HG03196 (cell line): Measurements from ENCODE around the gene SLC1A3.
"Not testable (repeated sequence)": the region's sequence is repeated elsewhere in the genome, so short reads cannot be mapped to it uniquely, and the experiment has no call there.

ENCODE experiments used
- ATAC-seq: cut with Tn5 transposase; IDR thresholded peaks from one replicate; pipeline ENCODE4 v1.9.1; 2021; ENCODE audit not compliant: unreplicated experiment

The SLC1A3 gene

DNA sequence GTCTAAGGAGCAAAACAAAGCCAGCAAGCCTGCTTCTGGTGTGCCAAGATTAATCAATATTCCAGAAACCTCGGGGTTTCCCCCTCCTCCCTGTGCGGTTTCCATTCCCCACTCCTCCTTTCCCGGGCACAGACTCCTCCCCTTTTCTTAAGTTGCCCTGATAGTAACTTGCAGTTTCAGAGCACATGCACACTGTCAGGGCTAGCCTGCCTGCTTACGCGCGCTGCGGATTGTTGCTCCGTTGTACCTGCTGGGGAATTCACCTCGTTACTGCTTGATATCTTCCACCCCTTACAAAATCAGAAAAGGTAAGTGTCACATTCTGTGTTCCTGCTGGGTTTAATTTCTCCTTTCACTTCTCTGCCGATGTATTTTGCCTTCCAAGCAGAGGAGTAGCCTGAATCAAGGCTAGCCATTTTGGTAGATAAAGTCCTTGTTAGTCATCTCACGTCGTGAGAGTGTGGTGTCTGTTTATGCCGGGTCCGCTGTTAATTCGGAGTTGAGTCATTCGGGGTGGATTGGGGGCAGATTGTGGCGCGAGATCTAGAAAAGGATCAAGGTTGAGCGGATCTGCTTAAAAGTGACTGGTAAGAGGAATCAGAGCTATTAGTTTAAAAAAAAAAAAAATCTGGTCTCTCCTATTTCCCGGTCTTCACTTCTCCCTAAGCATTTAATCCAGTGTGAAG is at the start of gene SLC1A3:
TSS of gene SLC1A3 (plus strand) at position 179 of the 686 bp plus-strand sequence. CDS start 1,818 bp downstream, outside the sequence.
- ATAC-seq, result peak; percentile 85

- no peak for ATAC-seq
Measured at GRCh38 chr5:36558641-36559040, 47.8 kb upstream of the SLC1A3 start.

GRCh38 chr5:36561601-36562000 is 44.8 kb upstream of the SLC1A3 start:
- no peak for ATAC-seq

GRCh38 chr5:36569491-36569890 is 36.9 kb upstream of the SLC1A3 start:
- ATAC-seq, result no peak

GRCh38 chr5:36570301-36571095 is 35.9 kb upstream of the SLC1A3 start:
- no peak for ATAC-seq

DNA sequence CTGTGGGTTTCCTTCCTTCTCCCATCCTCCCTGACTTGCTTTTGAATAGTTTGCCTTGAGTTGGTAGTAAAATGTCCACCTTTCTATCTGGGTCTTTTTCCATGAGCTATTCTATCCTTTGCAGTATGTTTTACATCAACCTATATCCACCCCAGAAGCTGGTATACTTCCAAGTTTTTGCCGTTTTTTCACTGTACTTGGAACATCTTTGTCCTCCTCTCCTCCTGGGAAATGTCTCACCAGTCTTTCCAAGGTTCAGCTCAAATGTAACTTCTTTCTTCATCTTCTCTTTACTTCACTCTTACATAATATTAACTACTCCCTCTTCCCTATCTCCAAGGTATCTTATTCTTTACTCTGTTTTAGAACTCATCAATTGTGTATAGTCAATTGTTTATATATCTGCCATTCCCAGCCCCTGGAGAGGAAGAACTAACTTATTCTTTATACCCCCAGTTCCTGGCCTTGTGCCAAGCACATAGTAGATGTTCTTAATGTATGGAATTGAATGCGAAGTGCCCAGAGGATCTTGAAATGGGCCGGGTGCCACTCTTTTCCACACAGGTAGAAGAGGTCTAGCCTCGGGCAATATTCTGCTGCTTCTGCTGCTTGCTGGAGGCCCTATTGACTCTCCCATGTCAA is 34.9 kb upstream of the SLC1A3 start:
- ATAC-seq, result no peak

DNA sequence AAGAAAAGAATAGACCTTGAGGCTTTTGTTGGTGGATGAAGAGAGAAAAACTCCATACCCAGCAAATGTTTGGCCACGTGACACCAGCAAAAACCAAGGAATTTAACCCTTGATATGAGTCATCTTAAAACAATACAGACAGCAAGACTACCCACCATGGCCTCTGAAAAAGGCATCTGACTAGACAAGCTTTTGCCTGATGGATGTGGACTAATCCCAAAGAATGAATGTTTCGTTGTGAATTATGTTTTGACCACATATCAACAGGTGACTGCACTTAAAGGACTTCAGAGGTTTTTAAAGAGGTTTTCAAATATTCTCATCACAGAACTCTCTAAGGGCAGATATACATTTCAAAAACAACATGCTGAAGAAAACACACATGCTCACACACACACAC is 33.0 kb upstream of the SLC1A3 start:
- no peak for ATAC-seq

GRCh38 chr5:36575361-36575781 is 31.0 kb upstream of the SLC1A3 start:
- no peak for ATAC-seq

- ATAC-seq, result no peak
Measured at GRCh38 chr5:36576721-36577120, 29.7 kb upstream of the SLC1A3 start.

DNA sequence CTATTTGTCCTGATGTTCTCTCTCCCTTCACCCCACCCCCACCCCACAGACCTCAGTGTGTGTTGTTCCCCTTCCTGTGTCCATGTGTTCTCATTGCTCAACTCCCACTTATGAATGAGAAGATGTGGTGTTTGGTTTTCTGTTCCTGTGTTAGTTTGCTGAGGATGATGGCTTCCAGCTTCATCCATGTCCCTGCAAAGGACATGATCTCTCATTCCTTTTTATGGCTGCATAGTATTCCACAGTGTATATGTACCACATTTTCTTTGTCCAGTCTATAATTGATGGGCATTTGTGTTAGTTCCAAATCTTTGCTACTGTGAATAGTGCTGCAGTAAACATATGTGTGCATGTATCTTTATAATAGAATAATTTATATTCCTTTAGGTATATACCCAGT is 26.5 kb upstream of the SLC1A3 start:
- ATAC-seq, result not testable (repeated sequence)

DNA sequence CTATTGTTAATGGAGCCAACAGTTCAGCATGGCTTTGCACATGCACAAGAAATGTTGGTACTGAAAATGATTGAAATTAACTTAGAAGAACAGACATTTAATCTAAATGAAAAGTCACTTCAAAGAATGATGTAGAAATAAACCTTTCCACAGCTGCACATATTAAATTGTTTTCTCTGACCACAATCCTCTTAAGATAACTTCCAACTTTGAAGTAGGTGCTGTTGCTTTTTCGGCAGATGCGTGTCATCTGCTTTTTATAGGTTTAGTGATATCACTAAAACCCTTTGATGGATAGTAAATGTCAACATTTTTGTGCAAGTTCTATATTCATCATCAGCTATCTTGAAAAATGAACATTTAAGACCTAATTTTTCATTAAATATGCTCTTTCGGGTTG is 25.3 kb upstream of the SLC1A3 start:
- no peak for ATAC-seq

GRCh38 chr5:36584009-36584875 is 22.2 kb upstream of the SLC1A3 start:
- ATAC-seq, result no peak

GRCh38 chr5:36585701-36586100 is 20.7 kb upstream of the SLC1A3 start:
- no peak for ATAC-seq

GRCh38 chr5:36587354-36587753 is 19.1 kb upstream of the SLC1A3 start:
- ATAC-seq, result no peak

DNA sequence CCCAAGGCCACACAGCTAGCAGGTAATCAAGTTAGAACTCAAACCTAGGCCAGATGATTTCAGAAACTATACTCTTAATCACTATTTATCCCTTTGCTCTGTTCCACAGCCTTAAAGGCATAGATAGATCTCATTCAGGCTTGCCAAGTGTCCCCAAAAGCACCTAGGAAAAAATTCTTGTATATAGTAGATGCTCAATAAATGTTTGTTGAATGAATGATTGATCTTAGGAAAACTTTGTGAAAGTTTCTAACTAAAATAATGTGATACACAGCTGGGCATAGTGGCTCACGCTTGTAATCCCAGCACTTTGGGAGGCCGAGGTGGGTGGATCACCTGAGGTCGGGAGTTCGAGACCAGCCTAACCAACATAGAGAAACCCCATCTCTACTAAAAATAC is 16.7 kb upstream of the SLC1A3 start:
- not testable (repeated sequence) for ATAC-seq

GRCh38 chr5:36590513-36591286 is 15.7 kb upstream of the SLC1A3 start:
- ATAC-seq, result no peak

DNA sequence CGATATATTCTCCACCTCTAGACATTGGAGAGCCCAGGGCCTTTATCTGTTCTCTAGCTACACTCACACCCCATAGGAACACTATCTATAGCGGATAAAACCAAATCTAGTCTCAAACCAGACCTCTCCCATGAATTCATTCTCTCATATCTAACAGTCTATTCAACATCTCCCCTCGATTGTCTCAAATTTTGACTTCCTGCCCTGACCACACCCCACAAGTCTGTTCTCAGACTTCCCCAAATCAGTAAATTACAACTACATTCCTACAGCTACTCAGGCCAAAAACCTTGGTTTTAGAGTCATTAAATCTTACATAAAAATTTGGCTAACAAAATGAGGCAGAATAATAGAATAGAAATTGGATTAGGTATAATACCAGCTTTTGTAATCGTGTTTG is 12.5 kb upstream of the SLC1A3 start:
- ATAC-seq, result no peak

- no peak for ATAC-seq
Measured at GRCh38 chr5:36596247-36596646, 10.2 kb upstream of the SLC1A3 start.

DNA sequence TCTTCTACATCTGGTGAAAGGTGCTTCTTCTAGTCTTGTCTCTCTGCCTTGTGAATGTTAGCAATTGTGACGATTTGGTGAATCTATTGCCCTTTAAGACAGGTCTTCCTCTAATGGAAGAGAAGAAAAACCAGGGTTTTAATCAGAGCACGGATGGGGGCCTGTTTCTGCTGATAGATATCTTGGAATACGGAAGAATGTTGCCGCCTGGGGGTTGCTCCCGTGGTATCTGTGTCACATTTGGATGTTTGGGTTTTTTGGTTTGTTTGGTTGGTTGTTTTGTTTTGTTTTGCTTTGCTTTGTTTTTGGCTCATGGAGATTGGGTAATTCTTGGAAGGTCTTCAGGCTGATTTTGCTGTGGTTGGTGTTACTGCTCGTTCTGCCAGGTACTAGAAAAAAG is 9.7 kb upstream of the SLC1A3 start:
- ATAC-seq, result no peak

DNA sequence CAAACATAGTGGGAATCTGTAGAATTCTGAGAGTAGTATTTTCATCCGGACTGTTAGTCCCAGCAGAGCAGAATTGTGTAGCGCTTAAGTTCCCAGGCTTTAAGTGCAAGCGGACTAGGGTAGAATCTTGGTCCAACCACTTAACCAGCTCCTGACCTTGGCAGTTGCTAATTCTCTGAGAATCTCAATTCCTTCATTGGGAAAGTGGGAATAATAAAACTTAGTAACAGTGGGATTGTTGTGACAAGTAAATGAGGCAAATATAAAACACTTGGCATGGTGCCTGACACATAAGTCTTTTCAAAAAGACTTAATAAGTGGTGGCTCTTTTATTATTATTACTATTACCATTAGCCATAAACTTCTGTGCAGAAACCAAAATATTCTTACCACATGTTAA is 8.4 kb upstream of the SLC1A3 start:
- no peak for ATAC-seq
